ENCODE measurements around the gene CCR4.

DNA sequence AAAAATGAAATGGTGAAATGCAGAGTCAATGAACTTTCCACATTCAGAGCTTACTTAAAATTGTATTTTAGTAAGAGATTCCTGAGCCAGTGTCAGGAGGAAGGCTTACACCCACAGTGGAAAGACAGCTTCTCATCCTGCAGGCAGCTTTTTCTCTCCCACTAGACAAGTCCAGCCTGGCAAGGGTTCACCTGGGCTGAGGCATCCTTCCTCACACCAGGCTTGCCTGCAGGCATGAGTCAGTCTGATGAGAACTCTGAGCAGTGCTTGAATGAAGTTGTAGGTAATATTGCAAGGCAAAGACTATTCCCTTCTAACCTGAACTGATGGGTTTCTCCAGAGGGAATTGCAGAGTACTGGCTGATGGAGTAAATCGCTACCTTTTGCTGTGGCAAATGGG lies 3.1 kb downstream of the CCR4 start:
- TF ChIP-seq, protein P1, sequence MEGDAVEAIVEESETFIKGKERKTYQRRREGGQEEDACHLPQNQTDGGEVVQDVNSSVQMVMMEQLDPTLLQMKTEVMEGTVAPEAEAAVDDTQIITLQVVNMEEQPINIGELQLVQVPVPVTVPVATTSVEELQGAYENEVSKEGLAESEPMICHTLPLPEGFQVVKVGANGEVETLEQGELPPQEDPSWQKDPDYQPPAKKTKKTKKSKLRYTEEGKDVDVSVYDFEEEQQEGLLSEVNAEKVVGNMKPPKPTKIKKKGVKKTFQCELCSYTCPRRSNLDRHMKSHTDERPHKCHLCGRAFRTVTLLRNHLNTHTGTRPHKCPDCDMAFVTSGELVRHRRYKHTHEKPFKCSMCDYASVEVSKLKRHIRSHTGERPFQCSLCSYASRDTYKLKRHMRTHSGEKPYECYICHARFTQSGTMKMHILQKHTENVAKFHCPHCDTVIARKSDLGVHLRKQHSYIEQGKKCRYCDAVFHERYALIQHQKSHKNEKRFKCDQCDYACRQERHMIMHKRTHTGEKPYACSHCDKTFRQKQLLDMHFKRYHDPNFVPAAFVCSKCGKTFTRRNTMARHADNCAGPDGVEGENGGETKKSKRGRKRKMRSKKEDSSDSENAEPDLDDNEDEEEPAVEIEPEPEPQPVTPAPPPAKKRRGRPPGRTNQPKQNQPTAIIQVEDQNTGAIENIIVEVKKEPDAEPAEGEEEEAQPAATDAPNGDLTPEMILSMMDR (IDR thresholded peaks at IDR 0.05; ENCODE audit: low read length) = no peak
- TF ChIP-seq EZH2 (optimal IDR thresholded peaks at IDR 0.05; ENCODE audit: low read depth, low read length) (no peak), EZH2phosphoT487 (IDR thresholded peaks at IDR 0.05; ENCODE audit: low read length) (no peak)

Measured in MM.1S (cell line).